ENCODE data around the gene CTSE. TPM values are rescaled to one million over a fixed set of nuclear protein-coding genes. Genes with fewer than 3 reads are reported as not detected.

The CTSE gene
- total RNA-seq, 1 donor from 2014 or later = 105 TPM

GRCh38 chr1:206049919-206050600, 26.4 kb upstream of the CTSE start:
- DNase-seq (ENCODE audit: low spot score) = no peak

GRCh38 chr1:206049293-206049692, 25.6 kb upstream of the CTSE start:
- DNase-seq (ENCODE audit: low spot score) = no peak

GRCh38 chr1:206048582-206048981, 24.9 kb upstream of the CTSE start:
- DNase-seq (ENCODE audit: low spot score) = peak; percentile 89

- DNase-seq (ENCODE audit: low spot score) = no peak
These were observed 23.6 kb upstream of the CTSE start for GRCh38 chr1:206047271-206047670.

GRCh38 chr1:206041640-206042039, 17.9 kb upstream of the CTSE start:
- no peak for DNase-seq (ENCODE audit: low spot score)

GRCh38 chr1:206040328-206040727, 16.6 kb upstream of the CTSE start:
- DNase-seq (ENCODE audit: low spot score) = no peak

GRCh38 chr1:206039046-206039973, 15.6 kb upstream of the CTSE start:
- no peak for DNase-seq (ENCODE audit: low spot score)

GRCh38 chr1:206037581-206037980, 13.9 kb upstream of the CTSE start:
- no peak for DNase-seq (ENCODE audit: low spot score)

- no peak for DNase-seq (ENCODE audit: low spot score)
These were observed 13.2 kb upstream of the CTSE start for GRCh38 chr1:206036663-206037455.

GRCh38 chr1:206035027-206035426, 11.3 kb upstream of the CTSE start:
- DNase-seq (ENCODE audit: low spot score) = no peak

- no peak for DNase-seq (ENCODE audit: low spot score)
These were observed 8.9 kb upstream of the CTSE start for GRCh38 chr1:206032380-206033140.

- peak; percentile 74 for DNase-seq (ENCODE audit: low spot score)
These were observed 7.0 kb upstream of the CTSE start for GRCh38 chr1:206030714-206031113.

- no peak for DNase-seq (ENCODE audit: low spot score)
These were observed 6.5 kb upstream of the CTSE start for GRCh38 chr1:206030191-206030590.

- DNase-seq (ENCODE audit: low spot score) = peak; percentile 60
These were observed 5.8 kb upstream of the CTSE start for GRCh38 chr1:206029484-206029883.

- DNase-seq (ENCODE audit: low spot score) = no peak
These were observed 1.7 kb upstream of the CTSE start for GRCh38 chr1:206025283-206025820.

- DNase-seq (ENCODE audit: low spot score) = no peak
These were observed 929 bp downstream of the CTSE start for GRCh38 chr1:206022766-206023165.

GRCh38 chr1:206021626-206022365, 1.9 kb downstream of the CTSE start:
- no peak for DNase-seq (ENCODE audit: low spot score)

- no peak for DNase-seq (ENCODE audit: low spot score)
These were observed 2.6 kb downstream of the CTSE start for GRCh38 chr1:206021008-206021625.

GRCh38 chr1:206020393-206021007, 3.2 kb downstream of the CTSE start:
- no peak for DNase-seq (ENCODE audit: low spot score)

GRCh38 chr1:206015071-206015470, 8.6 kb downstream of the CTSE start:
- DNase-seq (ENCODE audit: low spot score) = no peak
